A549 (cell line): ENCODE measurements around the gene C10orf88. TPM values are rescaled to one million over a fixed set of nuclear protein-coding genes. Genes with fewer than 3 reads are reported as not detected.

Source experiments
- CBX8 ChIP-seq: fragments of 200-600 bp; sonication (generic); IDR thresholded peaks from 2 replicates; pipeline ENCODE4 v1.6.1; 2016
- CTCF ChIP-seq: fragments of >200 bp; sonication (Bioruptor Twin); formaldehyde crosslinking; IDR thresholded peaks from 3 replicates; pipeline ENCODE4 v1.5.1; 2016
- E2F6 ChIP-seq: IDR thresholded peaks from 2 replicates; pipeline ENCODE4 v1.6.1; 2012; ENCODE audit warnings: low read depth, borderline replicate concordance
- EHMT2 ChIP-seq: fragments of 200-600 bp; sonication (generic); IDR thresholded peaks from 2 replicates; pipeline ENCODE4 v1.6.1; 2016; ENCODE audit warnings: antibody characterized with exemption, low read depth, mild to moderate bottlenecking, moderate library complexity
- ELK1 ChIP-seq: fragments of 150-350 bp; IDR thresholded peaks from 2 replicates; pipeline ENCODE4 v1.6.1; 2014; ENCODE audit warnings: low read depth, mild to moderate bottlenecking, low read length
- EP300 ChIP-seq, 2 experiments: fragments of >200 bp; sonication (Bioruptor Twin); formaldehyde crosslinking; IDR thresholded peaks; 2 replicates in 1 of 2; 3 replicates in 1 of 2; pipeline ENCODE4 v1.6.1; 2016 to 2017
- HES2 ChIP-seq: fragments of >200 bp; sonication (Bioruptor Twin); formaldehyde crosslinking; IDR thresholded peaks from 2 replicates; pipeline ENCODE4 v1.6.1; 2016
- HMGXB4 ChIP-seq: fragments of 250-450 bp; sonication (Bioruptor Pico); IDR thresholded peaks from 2 replicates; pipeline ENCODE4 v1.5.0; 2021; ENCODE audit warnings: mild to moderate bottlenecking, moderate library complexity, borderline replicate concordance
- HOXB13 ChIP-seq: fragments of 250-450 bp; sonication (Bioruptor Pico); IDR thresholded peaks from 2 replicates; pipeline ENCODE4 v1.5.0; 2020; ENCODE audit warnings: low read depth, mild to moderate bottlenecking, moderate library complexity
- JUNB ChIP-seq: fragments of >200 bp; sonication (Bioruptor Twin); formaldehyde crosslinking; IDR thresholded peaks from 2 replicates; pipeline ENCODE4 v1.6.1; 2016
- KDM5A ChIP-seq: fragments of 200-600 bp; sonication (generic); IDR thresholded peaks from 2 replicates; pipeline ENCODE4 v1.6.1; 2016; ENCODE audit warnings: antibody characterized with exemption, mild to moderate bottlenecking
- NR3C1 ChIP-seq: fragments of >200 bp; sonication (Bioruptor Twin); formaldehyde crosslinking; IDR thresholded peaks from 3 replicates; pipeline ENCODE4 v1.6.1; 2017
- PHF8 ChIP-seq: fragments of 200-600 bp; sonication (generic); IDR thresholded peaks from 2 replicates; pipeline ENCODE4 v1.6.1; 2016; ENCODE audit warnings: low read depth, mild to moderate bottlenecking, antibody characterized with exemption, moderate library complexity, borderline replicate concordance
- RARB ChIP-seq: fragments of 250-450 bp; sonication (Bioruptor Pico); IDR thresholded peaks from 2 replicates; pipeline ENCODE4 v1.8.0; 2021; ENCODE audit warnings: mild to moderate bottlenecking, moderate library complexity
- RCOR1 ChIP-seq: fragments of 150-350 bp; IDR thresholded peaks from 2 replicates; pipeline ENCODE4 v1.6.1; 2014; ENCODE audit warnings: antibody characterized with exemption, low read length, low read depth
- REST ChIP-seq: fragments of 200-600 bp; sonication (generic); IDR thresholded peaks from 2 replicates; pipeline ENCODE4 v1.6.1; 2016; ENCODE audit warnings: antibody characterized with exemption, mild to moderate bottlenecking, moderate library complexity
- RFX5 ChIP-seq: fragments of 450-650 bp; IDR thresholded peaks from 2 replicates; pipeline ENCODE4 v1.7.1; 2014; ENCODE audit warnings: antibody characterized with exemption, mild to moderate bottlenecking, moderate library complexity
- RNF2 ChIP-seq: fragments of 200-600 bp; sonication (generic); IDR thresholded peaks from 2 replicates; pipeline ENCODE4 v1.6.1; 2016; ENCODE audit warnings: low read depth, mild to moderate bottlenecking, antibody characterized with exemption, moderate library complexity, borderline replicate concordance
- SMC3 ChIP-seq: fragments of >200 bp; sonication (Bioruptor Twin); formaldehyde crosslinking; IDR thresholded peaks from 3 replicates; pipeline ENCODE4 v1.6.1; 2018; ENCODE audit warnings: inconsistent platforms
- ZC3H11A ChIP-seq: fragments of 450-650 bp; IDR thresholded peaks from 2 replicates; pipeline ENCODE4 v1.6.1; 2014; ENCODE audit warnings: antibody characterized with exemption, mild to moderate bottlenecking
- ZNF302 ChIP-seq: fragments of 250-450 bp; sonication (Bioruptor Pico); IDR thresholded peaks from 2 replicates; pipeline ENCODE4 v1.9.0; 2021; ENCODE audit warnings: inconsistent platforms, mild to moderate bottlenecking, moderate library complexity
- polyA plus RNA-seq, 4 experiments: library from polyadenylated mRNA; depleted of rRNA in 3 of 4; stranded (reverse); fragments of >200 nt; fragmentation: RNase III in 1 of 4; extraction: RNeasy Plus Mini Kit Qiagen cat#74134 plus additional on column Dnase treatment in 1 of 4; gene quantifications; 2 replicates in 3 of 4; 3 replicates in 1 of 4; pipeline ENCODE4 v1.2.3, GENCODE V29; 2011 to 2017

Gene C10orf88
- polyA plus RNA-seq, 2 of the 4 experiments (the other 2 are of a cell fraction) = 11.0 to 11.9 TPM

GRCh38 chr10:122953902-122954730 is at the start of gene C10orf88 (continued):
- TF ChIP-seq RCOR1 = no peak
- peak; percentile 99 for TF ChIP-seq RNF2
- TF ChIP-seq RFX5 = no peak
- no peak for TF ChIP-seq JUNB
- no peak for TF ChIP-seq EP300 (IDR thresholded peaks at IDR 0.05)
- TF ChIP-seq ZC3H11A = peak; percentile 17; the same call in 1 of the 2 replicates
- no peak for TF ChIP-seq HES2
- no peak for TF ChIP-seq ZNF302
- no peak for TF ChIP-seq REST
- no peak for TF ChIP-seq RARB (CRISPR knock-in tag)
- TF ChIP-seq NR3C1 = no peak
- no peak for TF ChIP-seq EHMT2
- TF ChIP-seq CTCF = no peak
- no peak for TF ChIP-seq HMGXB4 (CRISPR knock-in tag)
- peak; percentile 39; the same call in 1 of the 2 replicates for TF ChIP-seq KDM5A
- TF ChIP-seq ELK1 = no peak
- TF ChIP-seq CBX8 = no peak
- peak; percentile 38; the same call in 1 of the 2 replicates for TF ChIP-seq PHF8
- TF ChIP-seq HOXB13 = peak; percentile 91
- TF ChIP-seq E2F6 = peak; percentile 100
- TF ChIP-seq SMC3 = no peak; the same call in 2 of the 3 replicates
